ENCODE results near the gene ARSB.

The ARSB gene

GRCh38 chr5:78751872-78752271 is 233.2 kb downstream of the ARSB start:
- DNase-seq (ENCODE audit: low read depth): no peak
- no peak overlapping the region for H3K4me3 ChIP-seq (ENCODE audit: control insufficient read depth, low read depth, low read length)
- TF ChIP-seq CTCF (IDR thresholded peaks at IDR 0.05; ENCODE audit: control insufficient read depth, insufficient read depth, low read depth, low read length, missing control alignments): no peak

GRCh38 chr5:78750281-78750680 is 234.8 kb downstream of the ARSB start:
- TF ChIP-seq CTCF (IDR thresholded peaks at IDR 0.05; ENCODE audit: control insufficient read depth, insufficient read depth, low read depth, low read length, missing control alignments): no peak
- H3K4me3 ChIP-seq (ENCODE audit: control insufficient read depth, low read depth, low read length): no peak overlapping the region
- DNase-seq (ENCODE audit: low read depth): no peak

GRCh38 chr5:78747705-78748359 is 237.3 kb downstream of the ARSB start:
- no peak overlapping the region for H3K4me3 ChIP-seq (ENCODE audit: control insufficient read depth, low read depth, low read length)
- TF ChIP-seq CTCF (IDR thresholded peaks at IDR 0.05; ENCODE audit: control insufficient read depth, insufficient read depth, low read depth, low read length, missing control alignments): no peak
- peak; percentile 61 for DNase-seq (ENCODE audit: low read depth)

DNA sequence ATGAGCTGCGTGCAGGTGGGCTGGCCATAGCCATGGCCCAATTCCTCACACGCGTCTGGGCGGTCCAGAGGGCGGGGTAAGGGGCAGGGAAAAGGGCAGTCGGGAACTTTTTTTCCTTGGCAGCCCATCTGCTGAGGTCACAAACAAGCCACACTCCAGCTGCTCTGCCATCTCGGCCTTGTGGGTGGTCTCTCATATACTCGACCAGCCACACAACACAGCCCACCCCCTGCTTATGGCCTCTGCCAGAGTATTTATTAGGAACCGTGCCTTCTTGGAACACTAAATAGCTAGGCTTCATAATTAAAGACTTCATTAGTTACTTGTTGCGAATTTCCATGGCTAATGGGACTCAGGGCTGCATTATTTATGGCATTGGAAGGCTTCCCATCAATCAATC is 238.1 kb downstream of the ARSB start:
- no peak for TF ChIP-seq CTCF (IDR thresholded peaks at IDR 0.05; ENCODE audit: control insufficient read depth, insufficient read depth, low read depth, low read length, missing control alignments)
- DNase-seq (ENCODE audit: low read depth): no peak
- no peak overlapping the region for H3K4me3 ChIP-seq (ENCODE audit: control insufficient read depth, low read depth, low read length)

GRCh38 chr5:78746021-78746770 is 238.9 kb downstream of the ARSB start:
- no peak for DNase-seq (ENCODE audit: low read depth)
- no peak overlapping the region for H3K4me3 ChIP-seq (ENCODE audit: control insufficient read depth, low read depth, low read length)
- TF ChIP-seq CTCF (IDR thresholded peaks at IDR 0.05; ENCODE audit: control insufficient read depth, insufficient read depth, low read depth, low read length, missing control alignments): no peak

- no peak overlapping the region for H3K4me3 ChIP-seq (ENCODE audit: control insufficient read depth, low read depth, low read length)
- TF ChIP-seq CTCF (IDR thresholded peaks at IDR 0.05; ENCODE audit: control insufficient read depth, insufficient read depth, low read depth, low read length, missing control alignments): no peak
- DNase-seq (ENCODE audit: low read depth): no peak
Observed at GRCh38 chr5:78744951-78745534, 240.1 kb downstream of the ARSB start.

All from AG09309 (cell line).